Stimulated activated CD4-positive, alpha-beta T cell treated with anti-CD3 and anti-CD28 coated beads, Interleukin-15, amount 100 ng/mL, for 48 hours (primary cell): ENCODE measurements around the gene CALCA.
"Not testable (repeated sequence)": the region's sequence is repeated elsewhere in the genome, so short reads cannot be mapped to it uniquely, and the experiment has no call there.

Experiments used
- DNase-seq, 2 donors: peaks; one replicate each; pipeline ENCODE4 v3.0.0-alpha.2; 2020; ENCODE audit warnings: low read depth in 2 of 2

CALCA gene

GRCh38 chr11:14971865-14972580 is at the start of gene CALCA:
Gene CALCA, minus strand, starts transcription at chr11:14972351. Its CDS starts 1,159 bp downstream, at chr11:14971192.
- DNase-seq, result no peak

DNA sequence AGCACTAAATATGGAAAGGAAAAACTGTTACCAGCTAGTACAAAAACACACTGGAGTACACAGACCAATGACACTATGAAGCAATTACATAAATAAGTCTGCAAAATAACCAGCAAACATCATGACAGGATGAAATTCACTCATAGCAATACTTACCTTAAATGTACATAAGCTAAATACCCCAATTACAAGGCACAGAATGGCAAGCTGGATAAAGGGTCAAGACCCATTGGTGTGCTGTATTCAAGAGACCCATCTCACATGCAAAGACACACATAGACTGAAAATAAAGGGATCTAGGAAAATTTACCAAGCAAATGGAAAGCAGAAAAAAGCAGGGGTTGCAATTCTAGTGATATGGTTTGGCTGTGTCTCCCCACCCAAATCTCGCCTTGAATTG is 44.0 kb upstream of the CALCA start:
- no peak for DNase-seq

GRCh38 chr11:15011776-15012345 is 39.7 kb upstream of the CALCA start:
- DNase-seq, result no peak

GRCh38 chr11:15010865-15011264 is 38.7 kb upstream of the CALCA start:
- no peak for DNase-seq

DNA sequence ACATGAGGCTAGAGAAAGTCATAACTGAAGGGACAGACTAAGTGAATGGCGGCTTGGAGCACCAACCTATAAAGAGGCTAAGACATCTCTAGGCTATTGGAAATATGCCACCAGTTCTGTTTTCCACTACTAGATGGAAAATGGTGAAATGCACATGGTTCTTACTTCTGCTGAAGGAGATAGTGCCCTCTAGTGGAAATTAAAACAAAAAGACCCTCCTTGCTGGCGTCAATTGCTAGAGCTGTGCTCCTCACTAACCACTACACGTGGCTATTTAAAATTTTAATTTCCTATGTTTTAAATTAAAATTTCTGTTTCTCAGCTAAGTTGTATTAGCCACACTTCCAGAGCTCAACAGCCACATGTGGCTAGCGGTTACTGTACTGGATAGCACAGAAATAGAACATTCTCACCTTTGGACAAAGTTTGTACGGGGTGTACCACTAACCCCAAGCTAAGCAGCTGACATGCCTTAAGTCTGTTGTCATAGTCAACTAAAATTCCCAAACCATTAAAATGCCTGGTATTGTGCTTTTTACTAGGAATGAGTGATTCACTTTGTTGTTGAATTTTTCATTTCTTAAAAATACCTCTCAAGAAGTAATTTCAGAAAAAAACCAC is 34.1 kb upstream of the CALCA start:
- DNase-seq, result no peak

- DNase-seq, result not testable (repeated sequence)
Observed at GRCh38 chr11:14988133-14988532, 16.0 kb upstream of the CALCA start.

DNA sequence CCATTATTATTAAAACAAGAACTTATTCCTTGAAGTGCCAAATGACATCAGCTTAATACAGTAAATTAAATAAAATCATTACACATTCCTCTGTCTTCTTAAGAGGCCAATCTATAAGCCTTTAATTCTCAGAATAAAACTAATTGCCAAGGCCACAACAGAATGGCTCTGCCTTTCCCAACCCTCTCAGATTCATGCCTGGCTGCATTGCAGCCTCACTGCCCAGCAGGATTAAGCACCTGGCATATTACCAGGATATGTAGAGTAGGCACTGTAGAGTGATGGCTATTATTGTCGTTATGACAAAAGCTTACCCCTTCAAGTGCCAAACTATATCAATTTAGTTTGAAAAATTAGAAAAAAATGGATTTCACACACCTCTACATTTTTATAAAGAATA is 9.4 kb upstream of the CALCA start:
- DNase-seq, result no peak

GRCh38 chr11:14980854-14981253 is 8.7 kb upstream of the CALCA start:
- no peak for DNase-seq

GRCh38 chr11:14977101-14977880 is 5.1 kb upstream of the CALCA start:
- DNase-seq, result no peak

GRCh38 chr11:14975252-14975587 is 3.1 kb upstream of the CALCA start:
- no peak for DNase-seq

DNA sequence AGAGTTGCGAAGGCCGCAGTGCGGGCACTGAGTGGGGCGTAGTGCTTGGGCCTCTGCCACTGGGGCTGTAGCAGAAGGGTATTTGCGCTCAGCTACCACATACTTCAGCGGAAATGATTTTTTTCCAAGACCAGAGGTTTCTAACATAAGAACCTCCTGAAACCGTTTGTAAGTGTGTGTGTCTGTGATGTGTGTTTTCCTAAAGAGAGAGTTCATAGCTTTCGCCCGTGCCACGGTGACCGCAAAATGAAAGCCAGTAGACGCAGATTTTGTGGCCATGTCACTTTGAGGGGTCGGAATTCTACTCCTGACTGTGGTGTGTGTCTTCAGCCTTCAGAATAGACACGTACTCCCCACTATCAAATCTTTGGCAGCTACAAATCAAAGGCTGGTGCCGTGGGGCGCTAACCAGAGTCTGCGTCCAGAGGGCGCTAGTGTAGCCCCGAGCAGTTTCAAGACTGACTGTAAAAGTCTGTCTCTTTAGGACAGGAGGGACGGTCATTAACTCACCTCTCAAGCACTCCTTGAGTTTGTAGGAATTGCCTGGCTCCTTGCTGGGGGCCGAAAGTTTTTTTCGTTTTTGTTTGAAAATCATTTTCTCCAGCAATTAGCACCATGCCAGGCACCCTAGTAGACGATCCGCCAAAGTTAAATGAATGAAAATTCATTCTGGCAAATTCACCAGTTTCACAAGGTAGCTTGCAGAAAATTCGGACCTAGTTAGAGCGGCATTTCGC is 2.5 kb upstream of the CALCA start:
- DNase-seq, result peak; percentile 43 to 53

DNA sequence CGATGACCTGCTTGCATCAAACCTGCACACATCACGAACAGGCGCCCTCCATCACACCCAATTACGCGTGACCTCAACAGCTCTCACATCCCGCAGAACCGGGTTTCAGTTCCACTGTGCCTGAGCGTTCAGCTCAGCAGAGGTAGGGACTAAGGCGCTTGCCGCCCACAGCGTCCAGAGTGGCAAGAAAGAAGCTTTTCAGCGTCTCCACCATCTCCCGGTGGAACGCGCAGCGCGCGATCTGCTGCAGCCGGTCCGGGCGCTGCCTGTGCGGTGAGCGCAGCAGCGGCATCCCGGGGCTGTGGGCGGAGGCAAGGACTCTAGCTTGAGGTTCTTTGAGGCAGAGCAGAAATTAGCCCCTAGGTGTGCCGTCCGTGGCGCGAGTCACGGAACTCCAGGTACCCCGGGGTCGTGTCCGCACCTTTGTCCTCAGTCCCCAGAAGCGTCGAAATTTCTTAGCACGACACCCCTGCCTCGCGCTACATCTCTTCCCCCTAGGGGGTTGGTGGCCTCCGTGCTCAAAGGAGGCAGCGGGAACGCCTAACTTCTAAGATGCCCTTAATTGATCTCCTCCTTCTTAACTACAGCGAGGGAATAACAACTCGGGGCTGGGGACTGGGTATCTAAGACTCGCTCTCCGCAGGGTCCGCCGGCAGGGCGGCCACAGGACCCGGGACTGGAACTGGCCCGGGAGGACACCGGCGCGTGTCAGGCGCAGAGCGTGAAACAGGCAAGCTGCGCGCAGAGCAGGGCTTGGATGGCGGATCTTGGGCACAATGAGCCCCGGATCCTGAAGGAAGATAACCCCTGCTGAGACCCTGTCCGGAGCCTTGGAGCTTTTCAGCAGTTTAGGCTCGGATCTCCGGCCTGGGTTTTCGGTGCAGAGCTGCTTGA is 1.7 kb upstream of the CALCA start:
- peak in 1 of 2 donors; percentile 23 for DNase-seq

- DNase-seq, result no peak
Observed at GRCh38 chr11:14972581-14973495, 687 bp upstream of the CALCA start.

GRCh38 chr11:14969901-14970323 is 2.2 kb downstream of the CALCA start:
- peak; percentile 55 to 64 for DNase-seq

- DNase-seq, result no peak
Observed at GRCh38 chr11:14967581-14968243, 4.4 kb downstream of the CALCA start.

- DNase-seq, result no peak
Observed at GRCh38 chr11:14956111-14956510, 16.0 kb downstream of the CALCA start.

- DNase-seq, result no peak
Observed at GRCh38 chr11:14954581-14954980, 17.6 kb downstream of the CALCA start.

DNA sequence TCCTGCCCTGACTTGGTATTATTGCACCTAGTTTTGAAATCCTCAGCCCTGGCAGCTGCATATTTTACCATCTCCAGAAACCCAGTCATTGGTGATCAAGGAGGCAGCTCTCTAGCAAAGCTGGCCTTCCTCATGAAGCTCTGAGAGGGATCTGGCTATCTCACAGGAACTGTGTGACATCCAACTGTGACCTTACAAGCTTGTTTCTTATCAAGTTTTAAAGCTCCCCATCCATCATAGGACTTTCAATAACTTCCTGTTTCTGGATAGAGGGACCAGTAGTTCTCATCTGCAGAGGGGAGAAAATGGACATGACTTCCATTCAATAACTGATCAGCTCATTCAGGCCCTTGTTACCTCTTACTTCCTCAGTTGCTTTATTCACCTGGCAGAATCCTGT is 18.2 kb downstream of the CALCA start:
- DNase-seq, result no peak
